Lower leg skin (tissue), 3 donors: ENCODE results near the gene RARB.

Experiments
- POLR2A ChIP-seq, 2 donors: fragments of 450-650 bp; IDR thresholded peaks; one replicate each; pipeline ENCODE4 v1.6.1; 2016 to 2017; ENCODE audit warnings: antibody characterized with exemption in 2 of 2, mild to moderate bottlenecking in 1 of 2, moderate library complexity in 1 of 2
- TF ChIP-seq, protein P1 (sequence below), 3 donors: fragments of 450-650 bp; IDR thresholded peaks; one replicate each; pipeline ENCODE4 v1.5.1; 2016; ENCODE audit warnings: antibody characterized with exemption in 3 of 3, mild to moderate bottlenecking in 3 of 3, moderate library complexity in 2 of 3

DNA sequence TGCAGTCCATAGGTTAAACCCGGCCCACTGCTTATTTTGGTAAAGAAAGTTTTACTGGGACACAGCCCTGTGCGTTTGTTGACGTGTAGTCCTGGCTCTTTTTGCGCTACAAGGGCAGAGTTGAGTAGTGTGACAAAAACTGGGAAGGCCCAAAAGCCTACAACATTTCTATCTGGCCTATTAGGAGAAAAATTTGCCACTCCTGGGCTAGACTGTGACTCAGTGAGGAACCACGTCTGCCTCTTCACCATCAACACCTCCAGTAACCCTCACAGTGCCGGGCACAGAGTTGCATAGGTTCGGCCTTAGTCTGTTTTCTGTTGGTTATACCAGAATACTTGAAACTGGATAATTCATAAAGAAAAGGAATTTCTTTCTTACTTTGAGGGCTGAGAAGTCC lies 126.3 kb downstream of the RARB start:
- TF ChIP-seq, protein P1, sequence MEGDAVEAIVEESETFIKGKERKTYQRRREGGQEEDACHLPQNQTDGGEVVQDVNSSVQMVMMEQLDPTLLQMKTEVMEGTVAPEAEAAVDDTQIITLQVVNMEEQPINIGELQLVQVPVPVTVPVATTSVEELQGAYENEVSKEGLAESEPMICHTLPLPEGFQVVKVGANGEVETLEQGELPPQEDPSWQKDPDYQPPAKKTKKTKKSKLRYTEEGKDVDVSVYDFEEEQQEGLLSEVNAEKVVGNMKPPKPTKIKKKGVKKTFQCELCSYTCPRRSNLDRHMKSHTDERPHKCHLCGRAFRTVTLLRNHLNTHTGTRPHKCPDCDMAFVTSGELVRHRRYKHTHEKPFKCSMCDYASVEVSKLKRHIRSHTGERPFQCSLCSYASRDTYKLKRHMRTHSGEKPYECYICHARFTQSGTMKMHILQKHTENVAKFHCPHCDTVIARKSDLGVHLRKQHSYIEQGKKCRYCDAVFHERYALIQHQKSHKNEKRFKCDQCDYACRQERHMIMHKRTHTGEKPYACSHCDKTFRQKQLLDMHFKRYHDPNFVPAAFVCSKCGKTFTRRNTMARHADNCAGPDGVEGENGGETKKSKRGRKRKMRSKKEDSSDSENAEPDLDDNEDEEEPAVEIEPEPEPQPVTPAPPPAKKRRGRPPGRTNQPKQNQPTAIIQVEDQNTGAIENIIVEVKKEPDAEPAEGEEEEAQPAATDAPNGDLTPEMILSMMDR (IDR thresholded peaks at IDR 0.05): no peak
- TF ChIP-seq POLR2A (IDR thresholded peaks at IDR 0.05): no peak
